ENCODE measurements around the gene CHN1. TPM values are rescaled to one million over a fixed set of nuclear protein-coding genes. Genes with fewer than 3 reads are reported as not detected.

Gene CHN1
- total and polyA plus RNA-seq, 2 donors from 2014 or later = 6.5 to 14.1 TPM

- H3K27me3 ChIP-seq (ENCODE audit: control insufficient read depth, insufficient read depth, low read length) = no peaks in the 10 kb centered on the region
- FAIRE-seq (no peak), DNase-seq (peak in 2 of 5 donors; percentile 27 to 49)
- H3K4me3 ChIP-seq (ENCODE audit: low read length in 3 of 3) = no peak overlapping the region
- no peak overlapping the region for H3K9ac ChIP-seq (ENCODE audit: low read length in 3 of 3)
- H3K4me1 ChIP-seq (ENCODE audit: control insufficient read depth in 2 of 3, insufficient read depth in 2 of 3, low read depth in 1 of 3, low read length in 3 of 3) = no peaks in the 10 kb centered on the region
- no peaks in the 10 kb centered on the region for H3K9me3 ChIP-seq (ENCODE audit: control insufficient read depth in 2 of 3, insufficient read depth in 1 of 3, low read length in 3 of 3)
- no peaks in the 10 kb centered on the region for H3K36me3 ChIP-seq (ENCODE audit: control insufficient read depth in 2 of 3, insufficient read depth in 3 of 3, low read length in 3 of 3)
- TF ChIP-seq CTCF (IDR thresholded peaks at IDR 0.05; ENCODE audit: borderline replicate concordance, extremely low read depth, insufficient read depth) = peak; percentile 41
- intact Hi-C loops (cut with DNase I) = no loop called here
- no peak overlapping the region for H3K27ac ChIP-seq (ENCODE audit: low read depth in 2 of 2, low read length in 2 of 2)
Observed at GRCh38 chr2:175036582-175037018, 31.4 kb upstream of the CHN1 start.

GRCh38 chr2:175035806-175036205, 30.6 kb upstream of the CHN1 start:
- no peak for FAIRE-seq
- intact Hi-C loops (cut with DNase I) = no loop called here
- no peak overlapping the region for H3K27ac ChIP-seq (ENCODE audit: low read depth in 2 of 2, low read length in 2 of 2)
- no peaks in the 10 kb centered on the region for H3K27me3 ChIP-seq (ENCODE audit: control insufficient read depth, insufficient read depth, low read length)
- no peaks in the 10 kb centered on the region for H3K4me1 ChIP-seq (ENCODE audit: control insufficient read depth in 2 of 3, insufficient read depth in 2 of 3, low read depth in 1 of 3, low read length in 3 of 3)
- no peak overlapping the region for H3K4me3 ChIP-seq (ENCODE audit: low read length in 3 of 3)
- no peak for TF ChIP-seq CTCF (IDR thresholded peaks at IDR 0.05; ENCODE audit: borderline replicate concordance, extremely low read depth, insufficient read depth)
- no peaks in the 10 kb centered on the region for H3K9me3 ChIP-seq (ENCODE audit: control insufficient read depth in 2 of 3, insufficient read depth in 1 of 3, low read length in 3 of 3)
- H3K9ac ChIP-seq (ENCODE audit: low read length in 3 of 3) = no peak overlapping the region
- H3K36me3 ChIP-seq (ENCODE audit: control insufficient read depth in 2 of 3, insufficient read depth in 3 of 3, low read length in 3 of 3) = no peaks in the 10 kb centered on the region
- DNase-seq = no peak

GRCh38 chr2:175034716-175035115, 29.5 kb upstream of the CHN1 start:
- Histone ChIP-seq H3K4me1 (ENCODE audit: control insufficient read depth in 2 of 3, insufficient read depth in 2 of 3, low read depth in 1 of 3, low read length in 3 of 3) (no peaks in the 10 kb centered on the region), H3K36me3 (ENCODE audit: control insufficient read depth in 2 of 3, insufficient read depth in 3 of 3, low read length in 3 of 3) (no peaks in the 10 kb centered on the region), H3K27me3 (ENCODE audit: control insufficient read depth, insufficient read depth, low read length) (no peaks in the 10 kb centered on the region), H3K4me3 (ENCODE audit: low read length in 3 of 3) (no peak overlapping the region), H3K9me3 (ENCODE audit: control insufficient read depth in 2 of 3, insufficient read depth in 1 of 3, low read length in 3 of 3) (no peaks in the 10 kb centered on the region), H3K9ac (ENCODE audit: low read length in 3 of 3) (no peak overlapping the region), H3K27ac (ENCODE audit: low read depth in 2 of 2, low read length in 2 of 2) (no peak overlapping the region)
- FAIRE-seq (no peak), DNase-seq (no peak)
- TF ChIP-seq CTCF (IDR thresholded peaks at IDR 0.05; ENCODE audit: borderline replicate concordance, extremely low read depth, insufficient read depth) = no peak
- intact Hi-C loops (cut with DNase I) = no loop called here

Data from kidney (tissue), 14 donors.